Activated CD4-positive, alpha-beta T cell treated with anti-CD3 and anti-CD28 coated beads, Interleukin-10, Interleukin-2, amounts not matched to agents 100 ng/mL and 50 ng/mL, durations not matched to agents 16 hours and 8 hours (primary cell): ENCODE data around the gene YAE1.

Source experiments
- DNase-seq: peaks from one replicate; pipeline ENCODE4 v3.0.0-alpha.2; 2020

YAE1 gene

DNA sequence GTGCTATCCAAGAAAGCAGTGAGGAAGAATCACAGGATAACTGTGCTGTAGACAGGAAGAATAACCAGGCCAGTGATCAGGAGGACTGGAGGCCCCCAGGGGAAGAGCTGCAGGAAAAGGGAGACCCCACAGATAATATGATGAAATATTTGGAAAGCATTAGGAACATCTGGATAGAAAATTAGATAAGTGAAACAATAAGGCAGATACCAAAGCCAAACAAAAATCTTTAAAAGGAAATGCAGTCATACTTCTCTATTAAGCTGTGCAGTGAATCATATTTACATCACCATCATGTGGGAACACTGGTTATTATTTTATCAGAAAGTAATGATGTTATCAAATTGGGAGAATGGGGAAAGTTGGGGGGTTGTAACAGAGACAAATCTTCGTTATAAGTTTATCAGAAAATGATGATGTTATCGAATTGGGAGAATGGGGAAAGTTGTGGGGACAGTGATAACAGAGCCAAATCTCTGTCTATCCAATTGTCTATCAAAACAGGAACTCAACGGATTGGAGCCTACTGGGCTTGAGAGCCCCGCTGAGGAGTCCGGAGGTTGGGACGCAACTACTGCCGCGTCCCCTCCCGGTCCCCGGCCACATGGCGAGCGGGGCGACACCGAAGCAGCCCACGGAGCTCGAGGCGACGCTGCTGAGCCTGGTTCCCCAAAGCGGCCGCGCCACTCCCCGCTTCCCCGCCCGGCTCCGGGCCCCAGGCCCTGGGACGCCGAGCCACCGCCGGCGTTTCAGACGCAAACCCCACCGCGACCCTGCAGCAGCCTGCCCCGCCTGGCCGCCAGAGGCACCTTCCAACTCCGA, 43.1 kb downstream of the YAE1 start:
- no peak for DNase-seq

- DNase-seq = no peak
Measured at GRCh38 chr7:39609935-39610263, 43.7 kb downstream of the YAE1 start.

DNA sequence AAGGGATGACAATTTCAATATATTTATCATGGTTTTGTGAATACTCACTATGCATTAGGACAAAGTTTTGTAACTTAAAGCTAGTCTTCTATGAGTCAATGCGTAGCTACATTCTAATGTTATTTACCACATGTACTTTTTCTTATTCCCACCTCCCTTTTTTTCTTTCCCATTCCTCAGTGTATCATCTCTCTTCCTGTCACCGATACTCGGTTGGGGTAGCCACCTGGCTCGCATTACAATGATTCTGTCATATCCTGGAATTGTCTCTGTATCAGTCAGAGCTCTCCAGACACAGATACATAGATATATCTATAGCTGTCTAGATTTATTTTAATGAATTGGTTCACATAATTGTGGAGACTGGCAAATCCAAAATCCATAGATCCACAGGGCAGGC, 47.4 kb downstream of the YAE1 start:
- DNase-seq = no peak

GRCh38 chr7:39614299-39614698, 48.1 kb downstream of the YAE1 start:
- DNase-seq = no peak

GRCh38 chr7:39615350-39615975, 49.3 kb downstream of the YAE1 start:
- DNase-seq = no peak

GRCh38 chr7:39616138-39616537, 49.9 kb downstream of the YAE1 start:
- DNase-seq = no peak

DNA sequence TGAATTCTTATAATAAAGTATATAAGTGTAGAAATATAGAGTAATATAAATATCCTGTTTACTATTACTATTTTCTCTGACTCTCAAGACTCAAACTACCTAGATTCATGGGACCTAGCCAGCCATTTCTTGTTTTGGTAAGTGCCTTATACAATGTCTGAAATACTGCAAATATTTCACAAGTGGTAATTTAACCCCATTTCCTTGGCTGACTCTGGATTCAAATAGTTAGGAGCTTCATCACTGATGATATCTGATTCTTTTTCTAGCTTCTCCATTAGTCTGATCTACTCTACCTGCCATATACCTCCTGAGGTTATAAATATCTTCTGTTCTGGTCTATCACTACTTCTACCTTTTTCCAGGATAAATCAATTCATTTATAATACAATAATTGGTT, 50.8 kb downstream of the YAE1 start:
- no peak for DNase-seq

DNA sequence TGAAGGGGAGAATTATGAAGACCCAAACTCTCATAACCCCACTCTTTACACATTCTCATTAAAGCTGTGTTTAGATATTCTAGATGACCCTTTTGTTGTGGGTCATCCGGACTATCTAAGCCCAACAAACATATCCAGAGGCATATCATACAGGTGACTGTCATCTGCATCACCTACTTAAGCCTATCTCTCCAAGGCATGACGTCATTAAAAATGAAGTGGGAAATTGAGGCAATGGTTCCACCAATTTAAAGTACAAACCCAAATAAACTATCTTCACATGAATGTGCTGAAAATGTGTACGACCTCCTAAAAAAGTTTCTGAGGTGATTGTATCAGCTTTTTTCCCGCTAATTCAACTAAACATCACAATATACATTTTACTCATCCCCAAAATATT, 52.7 kb downstream of the YAE1 start:
- DNase-seq = no peak

GRCh38 chr7:39620486-39620885, 54.3 kb downstream of the YAE1 start:
- DNase-seq = no peak

GRCh38 chr7:39621261-39621660, 55.1 kb downstream of the YAE1 start:
- DNase-seq = no peak

DNA sequence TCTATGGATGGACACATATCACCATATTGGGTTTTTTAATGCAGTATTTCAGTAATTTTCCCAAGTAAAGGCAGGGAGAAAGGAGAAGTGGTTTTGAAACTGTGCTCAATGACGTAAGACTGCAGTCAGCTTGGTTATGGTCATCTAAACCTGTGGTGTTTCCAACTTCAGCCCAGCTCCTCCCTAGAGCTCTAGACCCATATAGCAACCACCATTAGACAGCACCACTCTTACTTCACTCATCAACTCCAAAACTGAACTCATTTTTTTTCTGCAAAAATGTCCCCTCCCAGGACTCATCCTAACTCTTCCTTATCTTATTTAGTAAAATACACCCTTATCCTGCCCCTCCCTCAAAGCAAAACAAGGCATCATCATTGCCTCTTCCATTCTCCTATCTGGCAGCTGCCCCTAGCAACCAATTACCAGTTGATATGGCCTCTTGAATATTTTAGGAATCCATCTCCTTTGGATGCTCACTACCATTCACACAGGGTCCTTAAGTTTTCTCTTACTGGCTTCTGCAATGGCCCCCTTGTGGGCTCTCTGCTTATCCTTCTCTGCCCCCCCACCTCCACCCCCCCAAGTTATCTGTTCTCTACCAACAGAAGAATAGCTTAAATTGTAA, 55.7 kb downstream of the YAE1 start:
- no peak for DNase-seq
